HepG2 (cell line): ENCODE results near the gene AARS2. TPM values are rescaled to one million over a fixed set of nuclear protein-coding genes. Genes with fewer than 3 reads are reported as not detected.
A peak's percentile ranks its signal among the peaks of the same experiment; 100 is the strongest.

Experiments
- HNRNPH1 ChIP-seq: fragments of 200-400 bp; formaldehyde crosslinking; optimal IDR thresholded peaks from 2 replicates; pipeline ENCODE3; 2017; ENCODE audit warnings: mild to moderate bottlenecking, low read depth, low read length
- KLF12 ChIP-seq: sonication (generic); formaldehyde crosslinking; IDR thresholded peaks from 2 replicates; pipeline ENCODE4 v1.4.0; 2020; ENCODE audit warnings: missing genetic modification reagents, borderline replicate concordance
- ZNF180 ChIP-seq: sonication (generic); formaldehyde crosslinking; IDR thresholded peaks from 2 replicates; pipeline ENCODE4 v1.4.0; 2020; ENCODE audit warnings: low read depth, missing genetic modification reagents, borderline replicate concordance
- polyA plus RNA-seq, 8 experiments: library from polyadenylated mRNA; depleted of rRNA in 3 of 8; stranded (reverse) in 7 of 8; unstranded in 1 of 8; fragments of >200 nt; fragmentation: Illumina TruSeq in 4 of 8; extraction: Trizol in 4 of 8; gene quantifications; 2 replicates each; pipeline versions ENCODE4 v1.2.1 to v1.2.3, GENCODE V29; 2011 to 2016; ENCODE audit warnings: low read depth in 4 of 8, missing spikeins in 1 of 8, mixed read lengths in 1 of 8; ENCODE audit not compliant: insufficient read depth in 1 of 8
- total RNA-seq, 5 experiments: library from RNA; depleted of rRNA; stranded (reverse); fragments of >200 nt; fragmentation: Illumina TruSeq; extraction: Trizol; gene quantifications; 2 replicates each; pipeline ENCODE4 v1.2.3, GENCODE V29; 2016; ENCODE audit warnings: low read depth in 1 of 5
- TF ChIP-seq, protein P1 (sequence below): sonication (generic); formaldehyde crosslinking; IDR thresholded peaks from 2 replicates; pipeline ENCODE4 v1.4.0; 2020; ENCODE audit warnings: mild to moderate bottlenecking, missing genetic modification reagents
- TF ChIP-seq, protein P2 (sequence below): sonication (generic); formaldehyde crosslinking; IDR thresholded peaks from 2 replicates; pipeline ENCODE4 v1.4.0; 2020; ENCODE audit warnings: missing genetic modification reagents, borderline replicate concordance
- TF ChIP-seq, protein P3 (sequence below): sonication (generic); formaldehyde crosslinking; IDR thresholded peaks from 2 replicates; pipeline ENCODE4 v1.5.1; 2020; ENCODE audit warnings: mild to moderate bottlenecking, missing genetic modification reagents, moderate library complexity
- TF ChIP-seq, protein P4 (sequence below): sonication (generic); formaldehyde crosslinking; IDR thresholded peaks from 2 replicates; pipeline ENCODE4 v1.4.0; 2020; ENCODE audit warnings: missing genetic modification reagents
- TF ChIP-seq, protein P5 (sequence below): IDR thresholded peaks from 2 replicates; pipeline ENCODE4 v1.6.1; 2016; ENCODE audit warnings: low read depth, borderline replicate concordance
- TF ChIP-seq, protein P6 (sequence below): sonication (generic); formaldehyde crosslinking; IDR thresholded peaks from 2 replicates; pipeline ENCODE4 v1.8.1; 2023; ENCODE audit warnings: mild to moderate bottlenecking, missing genetic modification reagents

Gene AARS2
- total and polyA plus RNA-seq, 2 of the 13 experiments (the other 11 are each of a cell fraction or from before 2014, with no cell fraction given): 7.5 to 24.1 TPM

DNA sequence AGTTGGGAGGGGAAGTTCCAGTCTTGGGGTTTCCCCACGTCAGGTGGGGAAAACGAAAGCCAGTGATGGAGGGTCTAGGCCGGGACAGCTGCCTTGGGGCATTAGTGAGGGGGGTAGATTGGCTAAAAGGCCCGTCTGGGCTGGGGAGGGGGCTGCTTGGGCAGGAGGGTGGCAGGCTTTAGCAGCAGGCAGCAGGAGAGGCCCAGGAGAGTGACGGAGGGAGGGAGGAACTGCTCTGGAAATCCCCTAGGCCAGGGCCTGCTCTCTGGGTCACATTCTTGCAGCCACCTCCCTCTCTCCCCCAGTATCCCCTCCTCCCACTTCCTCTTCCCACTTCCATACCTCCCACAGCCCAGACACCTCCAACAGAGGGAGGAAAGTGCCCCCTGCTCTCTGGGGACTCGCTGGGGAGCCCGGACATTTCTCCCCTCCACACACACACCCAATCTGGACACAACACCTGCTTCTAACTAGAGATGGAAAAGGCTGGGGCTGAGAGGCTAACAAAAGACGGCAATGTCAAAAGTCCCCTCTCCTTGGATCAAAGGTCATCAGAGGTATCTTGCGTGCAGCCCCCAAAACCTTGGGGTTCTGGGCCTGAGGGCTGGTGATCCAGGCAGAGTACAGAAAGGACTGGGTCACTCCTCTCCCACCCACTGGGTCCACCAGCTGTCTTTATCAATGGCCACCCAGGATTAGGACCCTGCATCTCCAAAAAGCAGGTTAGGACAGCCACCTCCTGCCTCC, 49.6 kb downstream of the AARS2 start (continued):
- TF ChIP-seq, protein P1, sequence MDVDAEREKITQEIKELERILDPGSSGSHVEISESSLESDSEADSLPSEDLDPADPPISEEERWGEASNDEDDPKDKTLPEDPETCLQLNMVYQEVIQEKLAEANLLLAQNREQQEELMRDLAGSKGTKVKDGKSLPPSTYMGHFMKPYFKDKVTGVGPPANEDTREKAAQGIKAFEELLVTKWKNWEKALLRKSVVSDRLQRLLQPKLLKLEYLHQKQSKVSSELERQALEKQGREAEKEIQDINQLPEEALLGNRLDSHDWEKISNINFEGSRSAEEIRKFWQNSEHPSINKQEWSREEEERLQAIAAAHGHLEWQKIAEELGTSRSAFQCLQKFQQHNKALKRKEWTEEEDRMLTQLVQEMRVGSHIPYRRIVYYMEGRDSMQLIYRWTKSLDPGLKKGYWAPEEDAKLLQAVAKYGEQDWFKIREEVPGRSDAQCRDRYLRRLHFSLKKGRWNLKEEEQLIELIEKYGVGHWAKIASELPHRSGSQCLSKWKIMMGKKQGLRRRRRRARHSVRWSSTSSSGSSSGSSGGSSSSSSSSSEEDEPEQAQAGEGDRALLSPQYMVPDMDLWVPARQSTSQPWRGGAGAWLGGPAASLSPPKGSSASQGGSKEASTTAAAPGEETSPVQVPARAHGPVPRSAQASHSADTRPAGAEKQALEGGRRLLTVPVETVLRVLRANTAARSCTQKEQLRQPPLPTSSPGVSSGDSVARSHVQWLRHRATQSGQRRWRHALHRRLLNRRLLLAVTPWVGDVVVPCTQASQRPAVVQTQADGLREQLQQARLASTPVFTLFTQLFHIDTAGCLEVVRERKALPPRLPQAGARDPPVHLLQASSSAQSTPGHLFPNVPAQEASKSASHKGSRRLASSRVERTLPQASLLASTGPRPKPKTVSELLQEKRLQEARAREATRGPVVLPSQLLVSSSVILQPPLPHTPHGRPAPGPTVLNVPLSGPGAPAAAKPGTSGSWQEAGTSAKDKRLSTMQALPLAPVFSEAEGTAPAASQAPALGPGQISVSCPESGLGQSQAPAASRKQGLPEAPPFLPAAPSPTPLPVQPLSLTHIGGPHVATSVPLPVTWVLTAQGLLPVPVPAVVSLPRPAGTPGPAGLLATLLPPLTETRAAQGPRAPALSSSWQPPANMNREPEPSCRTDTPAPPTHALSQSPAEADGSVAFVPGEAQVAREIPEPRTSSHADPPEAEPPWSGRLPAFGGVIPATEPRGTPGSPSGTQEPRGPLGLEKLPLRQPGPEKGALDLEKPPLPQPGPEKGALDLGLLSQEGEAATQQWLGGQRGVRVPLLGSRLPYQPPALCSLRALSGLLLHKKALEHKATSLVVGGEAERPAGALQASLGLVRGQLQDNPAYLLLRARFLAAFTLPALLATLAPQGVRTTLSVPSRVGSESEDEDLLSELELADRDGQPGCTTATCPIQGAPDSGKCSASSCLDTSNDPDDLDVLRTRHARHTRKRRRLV (CRISPR knock-in tag): no peak
- TF ChIP-seq, protein P2, sequence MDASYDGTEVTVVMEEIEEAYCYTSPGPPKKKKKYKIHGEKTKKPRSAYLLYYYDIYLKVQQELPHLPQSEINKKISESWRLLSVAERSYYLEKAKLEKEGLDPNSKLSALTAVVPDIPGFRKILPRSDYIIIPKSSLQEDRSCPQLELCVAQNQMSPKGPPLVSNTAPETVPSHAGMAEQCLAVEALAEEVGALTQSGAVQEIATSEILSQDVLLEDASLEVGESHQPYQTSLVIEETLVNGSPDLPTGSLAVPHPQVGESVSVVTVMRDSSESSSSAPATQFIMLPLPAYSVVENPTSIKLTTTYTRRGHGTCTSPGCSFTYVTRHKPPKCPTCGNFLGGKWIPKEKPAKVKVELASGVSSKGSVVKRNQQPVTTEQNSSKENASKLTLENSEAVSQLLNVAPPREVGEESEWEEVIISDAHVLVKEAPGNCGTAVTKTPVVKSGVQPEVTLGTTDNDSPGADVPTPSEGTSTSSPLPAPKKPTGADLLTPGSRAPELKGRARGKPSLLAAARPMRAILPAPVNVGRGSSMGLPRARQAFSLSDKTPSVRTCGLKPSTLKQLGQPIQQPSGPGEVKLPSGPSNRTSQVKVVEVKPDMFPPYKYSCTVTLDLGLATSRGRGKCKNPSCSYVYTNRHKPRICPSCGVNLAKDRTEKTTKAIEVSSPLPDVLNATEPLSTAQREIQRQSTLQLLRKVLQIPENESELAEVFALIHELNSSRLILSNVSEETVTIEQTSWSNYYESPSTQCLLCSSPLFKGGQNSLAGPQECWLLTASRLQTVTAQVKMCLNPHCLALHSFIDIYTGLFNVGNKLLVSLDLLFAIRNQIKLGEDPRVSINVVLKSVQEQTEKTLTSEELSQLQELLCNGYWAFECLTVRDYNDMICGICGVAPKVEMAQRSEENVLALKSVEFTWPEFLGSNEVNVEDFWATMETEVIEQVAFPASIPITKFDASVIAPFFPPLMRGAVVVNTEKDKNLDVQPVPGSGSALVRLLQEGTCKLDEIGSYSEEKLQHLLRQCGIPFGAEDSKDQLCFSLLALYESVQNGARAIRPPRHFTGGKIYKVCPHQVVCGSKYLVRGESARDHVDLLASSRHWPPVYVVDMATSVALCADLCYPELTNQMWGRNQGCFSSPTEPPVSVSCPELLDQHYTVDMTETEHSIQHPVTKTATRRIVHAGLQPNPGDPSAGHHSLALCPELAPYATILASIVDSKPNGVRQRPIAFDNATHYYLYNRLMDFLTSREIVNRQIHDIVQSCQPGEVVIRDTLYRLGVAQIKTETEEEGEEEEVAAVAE (CRISPR knock-in tag): no peak
- TF ChIP-seq, protein P3, sequence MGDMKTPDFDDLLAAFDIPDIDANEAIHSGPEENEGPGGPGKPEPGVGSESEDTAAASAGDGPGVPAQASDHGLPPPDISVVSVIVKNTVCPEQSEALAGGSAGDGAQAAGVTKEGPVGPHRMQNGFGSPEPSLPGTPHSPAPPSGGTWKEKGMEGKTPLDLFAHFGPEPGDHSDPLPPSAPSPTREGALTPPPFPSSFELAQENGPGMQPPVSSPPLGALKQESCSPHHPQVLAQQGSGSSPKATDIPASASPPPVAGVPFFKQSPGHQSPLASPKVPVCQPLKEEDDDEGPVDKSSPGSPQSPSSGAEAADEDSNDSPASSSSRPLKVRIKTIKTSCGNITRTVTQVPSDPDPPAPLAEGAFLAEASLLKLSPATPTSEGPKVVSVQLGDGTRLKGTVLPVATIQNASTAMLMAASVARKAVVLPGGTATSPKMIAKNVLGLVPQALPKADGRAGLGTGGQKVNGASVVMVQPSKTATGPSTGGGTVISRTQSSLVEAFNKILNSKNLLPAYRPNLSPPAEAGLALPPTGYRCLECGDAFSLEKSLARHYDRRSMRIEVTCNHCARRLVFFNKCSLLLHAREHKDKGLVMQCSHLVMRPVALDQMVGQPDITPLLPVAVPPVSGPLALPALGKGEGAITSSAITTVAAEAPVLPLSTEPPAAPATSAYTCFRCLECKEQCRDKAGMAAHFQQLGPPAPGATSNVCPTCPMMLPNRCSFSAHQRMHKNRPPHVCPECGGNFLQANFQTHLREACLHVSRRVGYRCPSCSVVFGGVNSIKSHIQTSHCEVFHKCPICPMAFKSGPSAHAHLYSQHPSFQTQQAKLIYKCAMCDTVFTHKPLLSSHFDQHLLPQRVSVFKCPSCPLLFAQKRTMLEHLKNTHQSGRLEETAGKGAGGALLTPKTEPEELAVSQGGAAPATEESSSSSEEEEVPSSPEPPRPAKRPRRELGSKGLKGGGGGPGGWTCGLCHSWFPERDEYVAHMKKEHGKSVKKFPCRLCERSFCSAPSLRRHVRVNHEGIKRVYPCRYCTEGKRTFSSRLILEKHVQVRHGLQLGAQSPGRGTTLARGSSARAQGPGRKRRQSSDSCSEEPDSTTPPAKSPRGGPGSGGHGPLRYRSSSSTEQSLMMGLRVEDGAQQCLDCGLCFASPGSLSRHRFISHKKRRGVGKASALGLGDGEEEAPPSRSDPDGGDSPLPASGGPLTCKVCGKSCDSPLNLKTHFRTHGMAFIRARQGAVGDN (CRISPR knock-in tag): peak; percentile 74
- TF ChIP-seq HNRNPH1 (no peak), ZNF180 (CRISPR knock-in tag) (no peak), KLF12 (no peak)
- TF ChIP-seq, protein P4, sequence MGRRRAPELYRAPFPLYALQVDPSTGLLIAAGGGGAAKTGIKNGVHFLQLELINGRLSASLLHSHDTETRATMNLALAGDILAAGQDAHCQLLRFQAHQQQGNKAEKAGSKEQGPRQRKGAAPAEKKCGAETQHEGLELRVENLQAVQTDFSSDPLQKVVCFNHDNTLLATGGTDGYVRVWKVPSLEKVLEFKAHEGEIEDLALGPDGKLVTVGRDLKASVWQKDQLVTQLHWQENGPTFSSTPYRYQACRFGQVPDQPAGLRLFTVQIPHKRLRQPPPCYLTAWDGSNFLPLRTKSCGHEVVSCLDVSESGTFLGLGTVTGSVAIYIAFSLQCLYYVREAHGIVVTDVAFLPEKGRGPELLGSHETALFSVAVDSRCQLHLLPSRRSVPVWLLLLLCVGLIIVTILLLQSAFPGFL: no peak
- TF ChIP-seq, protein P5, sequence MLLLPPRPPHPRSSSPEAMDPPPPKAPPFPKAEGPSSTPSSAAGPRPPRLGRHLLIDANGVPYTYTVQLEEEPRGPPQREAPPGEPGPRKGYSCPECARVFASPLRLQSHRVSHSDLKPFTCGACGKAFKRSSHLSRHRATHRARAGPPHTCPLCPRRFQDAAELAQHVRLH (CRISPR knock-in tag): no peak
- TF ChIP-seq, protein P6, sequence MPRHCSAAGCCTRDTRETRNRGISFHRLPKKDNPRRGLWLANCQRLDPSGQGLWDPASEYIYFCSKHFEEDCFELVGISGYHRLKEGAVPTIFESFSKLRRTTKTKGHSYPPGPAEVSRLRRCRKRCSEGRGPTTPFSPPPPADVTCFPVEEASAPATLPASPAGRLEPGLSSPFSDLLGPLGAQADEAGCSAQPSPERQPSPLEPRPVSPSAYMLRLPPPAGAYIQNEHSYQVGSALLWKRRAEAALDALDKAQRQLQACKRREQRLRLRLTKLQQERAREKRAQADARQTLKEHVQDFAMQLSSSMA (CRISPR knock-in tag): peak; percentile 37; the same call in 1 of the 2 replicates
